ENCODE data around the gene FGF2. TPM values are rescaled to one million over a fixed set of nuclear protein-coding genes. Genes with fewer than 3 reads are reported as not detected.
"Not testable (repeated sequence)": the region's sequence is repeated elsewhere in the genome, so short reads cannot be mapped to it uniquely, and the experiment has no call there.

FGF2 gene
- total and polyA plus RNA-seq, 2 experiments from 2014 or later = 3.2 to 3.4 TPM

DNA sequence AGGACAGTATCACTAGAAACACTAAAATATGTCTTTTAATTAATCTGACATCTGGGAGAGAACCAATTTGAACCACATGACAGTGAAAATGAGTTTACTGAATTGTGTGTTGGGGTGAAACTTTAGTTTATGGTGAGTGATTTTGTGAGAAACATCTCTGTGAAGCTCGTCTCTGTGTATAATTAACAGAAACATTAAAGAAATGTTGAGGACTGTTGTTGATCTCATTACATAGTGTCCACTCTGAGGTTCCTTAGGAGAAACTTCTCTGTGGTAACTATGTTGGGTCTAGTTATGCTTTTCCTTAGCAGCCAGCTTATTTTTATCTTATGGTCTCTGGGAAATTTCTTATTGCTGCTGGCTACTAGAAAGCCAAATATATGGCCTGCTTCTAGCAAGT is 15.8 kb downstream of the FGF2 start:
- Histone ChIP-seq H3K4me3 (no peak overlapping the region), H3K4me1 (ENCODE audit: low read depth) (peaks cover 7% of the 10 kb centered on the region), H3K27me3 (no peaks in the 10 kb centered on the region), H3K27ac (no peak overlapping the region), H3K9me3 (ENCODE audit: low read depth) (no peaks in the 10 kb centered on the region), H3K36me3 (no peaks in the 10 kb centered on the region)
- TF ChIP-seq, protein P1, sequence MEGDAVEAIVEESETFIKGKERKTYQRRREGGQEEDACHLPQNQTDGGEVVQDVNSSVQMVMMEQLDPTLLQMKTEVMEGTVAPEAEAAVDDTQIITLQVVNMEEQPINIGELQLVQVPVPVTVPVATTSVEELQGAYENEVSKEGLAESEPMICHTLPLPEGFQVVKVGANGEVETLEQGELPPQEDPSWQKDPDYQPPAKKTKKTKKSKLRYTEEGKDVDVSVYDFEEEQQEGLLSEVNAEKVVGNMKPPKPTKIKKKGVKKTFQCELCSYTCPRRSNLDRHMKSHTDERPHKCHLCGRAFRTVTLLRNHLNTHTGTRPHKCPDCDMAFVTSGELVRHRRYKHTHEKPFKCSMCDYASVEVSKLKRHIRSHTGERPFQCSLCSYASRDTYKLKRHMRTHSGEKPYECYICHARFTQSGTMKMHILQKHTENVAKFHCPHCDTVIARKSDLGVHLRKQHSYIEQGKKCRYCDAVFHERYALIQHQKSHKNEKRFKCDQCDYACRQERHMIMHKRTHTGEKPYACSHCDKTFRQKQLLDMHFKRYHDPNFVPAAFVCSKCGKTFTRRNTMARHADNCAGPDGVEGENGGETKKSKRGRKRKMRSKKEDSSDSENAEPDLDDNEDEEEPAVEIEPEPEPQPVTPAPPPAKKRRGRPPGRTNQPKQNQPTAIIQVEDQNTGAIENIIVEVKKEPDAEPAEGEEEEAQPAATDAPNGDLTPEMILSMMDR (IDR thresholded peaks at IDR 0.05; ENCODE audit: low read depth, low read length) = no peak
- no peak for DNase-seq (ENCODE audit: low read depth in 1 of 2, low spot score in 1 of 2)

DNA sequence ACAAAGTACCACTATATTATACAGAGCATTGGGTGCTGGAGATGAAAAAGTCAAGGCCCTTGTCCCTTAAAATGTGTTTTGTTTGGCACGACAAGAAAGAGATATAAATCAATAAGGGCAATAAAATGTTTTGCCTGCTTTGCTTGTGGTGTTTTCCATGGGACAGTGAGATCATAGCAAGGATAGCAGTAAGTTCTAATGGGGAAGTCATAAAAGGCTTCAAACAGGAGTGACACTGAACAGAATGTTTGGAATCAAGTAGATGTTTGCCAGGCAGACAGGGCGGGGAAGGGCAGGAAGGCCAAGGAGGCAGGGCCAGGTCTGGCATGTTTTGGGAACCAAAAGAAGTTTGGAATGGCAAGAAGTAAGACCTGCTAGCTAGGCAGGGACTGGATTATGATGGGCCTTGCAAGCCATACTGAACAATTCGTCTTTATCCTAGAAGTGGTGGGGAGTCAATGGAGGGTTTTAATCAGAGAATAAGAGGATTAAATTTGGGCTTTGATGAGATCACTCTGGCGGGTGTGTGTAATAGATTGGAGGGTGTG is 16.4 kb downstream of the FGF2 start:
- Histone ChIP-seq H3K27ac (no peak overlapping the region), H3K27me3 (no peaks in the 10 kb centered on the region), H3K4me3 (no peak overlapping the region), H3K36me3 (no peaks in the 10 kb centered on the region), H3K4me1 (ENCODE audit: low read depth) (peaks cover 7% of the 10 kb centered on the region), H3K9me3 (ENCODE audit: low read depth) (no peaks in the 10 kb centered on the region)
- no peak for DNase-seq (ENCODE audit: low read depth in 1 of 2, low spot score in 1 of 2)
- TF ChIP-seq, protein P1 (IDR thresholded peaks at IDR 0.05; ENCODE audit: low read depth, low read length) = no peak

- not testable (repeated sequence) for H3K4me1 ChIP-seq (ENCODE audit: low read depth); DNase-seq (ENCODE audit: low read depth in 1 of 2, low spot score in 1 of 2); H3K36me3 ChIP-seq; H3K27me3 ChIP-seq; H3K9me3 ChIP-seq (ENCODE audit: low read depth); H3K27ac ChIP-seq; H3K4me3 ChIP-seq
Observed at GRCh38 chr4:122844391-122844790, 17.8 kb downstream of the FGF2 start.

DNA sequence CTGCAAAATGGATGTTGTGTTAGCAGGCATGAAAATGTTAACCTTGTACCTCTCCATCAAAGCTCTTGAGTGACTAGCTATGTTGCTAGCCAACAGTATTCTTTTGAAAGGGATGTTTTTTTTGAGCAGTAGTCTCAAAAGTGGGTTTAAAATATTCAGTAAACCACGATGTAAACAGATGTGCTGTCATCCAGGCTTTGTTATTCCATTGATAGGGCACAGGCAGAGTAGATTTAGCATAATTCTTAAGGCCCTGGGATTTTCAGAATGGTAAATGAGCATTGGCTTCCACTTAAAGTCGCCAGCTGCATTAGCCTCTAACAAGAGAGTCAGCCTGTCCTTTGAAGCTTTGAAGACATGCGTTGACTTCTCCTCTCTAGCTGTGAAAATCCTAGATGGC is 18.4 kb downstream of the FGF2 start:
- no peaks in the 10 kb centered on the region for H3K9me3 ChIP-seq (ENCODE audit: low read depth)
- H3K4me3 ChIP-seq = no peak overlapping the region
- DNase-seq (ENCODE audit: low read depth in 1 of 2, low spot score in 1 of 2) = no peak
- peaks cover 7% of the 10 kb centered on the region for H3K4me1 ChIP-seq (ENCODE audit: low read depth)
- no peak overlapping the region for H3K27ac ChIP-seq
- TF ChIP-seq, protein P1 (IDR thresholded peaks at IDR 0.05; ENCODE audit: low read depth, low read length) = no peak
- H3K27me3 ChIP-seq = no peaks in the 10 kb centered on the region
- no peaks in the 10 kb centered on the region for H3K36me3 ChIP-seq

DNA sequence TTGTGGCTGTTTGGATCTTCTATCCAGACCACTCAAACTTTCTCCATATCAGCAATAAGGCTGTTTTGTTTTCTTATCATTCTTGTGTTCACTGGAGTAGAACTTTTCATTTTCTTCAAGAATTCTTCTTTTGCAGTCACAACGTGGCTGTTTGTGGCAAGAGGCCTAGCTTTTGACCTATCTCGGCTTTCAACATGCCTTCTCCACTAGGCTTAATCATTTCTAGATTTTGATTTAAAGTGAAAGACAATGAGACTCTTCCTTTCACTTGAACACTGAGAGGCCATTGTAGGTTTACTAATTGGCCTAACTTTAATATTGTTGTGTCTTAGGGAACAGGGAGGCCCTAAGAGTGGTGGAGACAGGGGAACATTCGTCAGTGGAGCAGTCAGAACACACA is 19.1 kb downstream of the FGF2 start:
- peaks cover 7% of the 10 kb centered on the region for H3K4me1 ChIP-seq (ENCODE audit: low read depth)
- H3K9me3 ChIP-seq (ENCODE audit: low read depth) = no peaks in the 10 kb centered on the region
- H3K4me3 ChIP-seq = no peak overlapping the region
- H3K36me3 ChIP-seq = no peaks in the 10 kb centered on the region
- DNase-seq (ENCODE audit: low read depth in 1 of 2, low spot score in 1 of 2) = no peak
- H3K27ac ChIP-seq = no peak overlapping the region
- no peaks in the 10 kb centered on the region for H3K27me3 ChIP-seq
- TF ChIP-seq, protein P1 (IDR thresholded peaks at IDR 0.05; ENCODE audit: low read depth, low read length) = no peak

DNA sequence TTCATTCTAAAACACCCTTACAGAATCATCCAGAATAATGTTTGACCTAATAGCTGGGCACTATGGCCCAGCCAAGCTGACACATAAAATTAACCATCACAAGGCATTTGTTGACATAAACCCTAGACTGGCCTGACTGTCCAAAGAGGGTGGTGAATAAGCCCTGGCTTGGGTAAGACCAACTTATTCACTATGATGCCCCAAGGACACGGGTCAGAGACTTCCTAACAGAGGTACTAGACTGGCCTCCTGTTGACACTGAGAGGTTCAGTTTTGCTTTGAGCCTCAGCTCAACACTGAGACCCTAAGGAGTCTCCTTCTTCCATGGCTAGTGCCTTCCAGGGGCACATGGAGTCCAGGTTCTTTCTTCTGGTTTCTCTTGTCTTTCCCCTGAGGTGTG is 21.3 kb downstream of the FGF2 start:
- Histone ChIP-seq H3K4me3 (no peak overlapping the region), H3K27me3 (no peaks in the 10 kb centered on the region), H3K9me3 (ENCODE audit: low read depth) (no peaks in the 10 kb centered on the region), H3K4me1 (ENCODE audit: low read depth) (no peaks in the 10 kb centered on the region), H3K27ac (no peak overlapping the region), H3K36me3 (no peaks in the 10 kb centered on the region)
- no peak for DNase-seq (ENCODE audit: low read depth in 1 of 2, low spot score in 1 of 2)
- TF ChIP-seq, protein P1 (IDR thresholded peaks at IDR 0.05; ENCODE audit: low read depth, low read length) = no peak

- not testable (repeated sequence) for H3K9me3 ChIP-seq (ENCODE audit: low read depth); H3K4me1 ChIP-seq (ENCODE audit: low read depth); H3K36me3 ChIP-seq; H3K4me3 ChIP-seq; H3K27me3 ChIP-seq; H3K27ac ChIP-seq; DNase-seq (ENCODE audit: low read depth in 1 of 2, low spot score in 1 of 2)
Observed at GRCh38 chr4:122849789-122850188, 23.2 kb downstream of the FGF2 start.
